ENCODE data around the gene TMEM109.
"Not testable (repeated sequence)": the region's sequence is repeated elsewhere in the genome, so short reads cannot be mapped to it uniquely, and the experiment has no call there.

TMEM109 gene

GRCh38 chr11:60906132-60906972, 7.6 kb upstream of the TMEM109 start, which contains the start of gene PRPF19:
PRPF19 (minus strand) TSS chr11:60906585; CDS start chr11:60906382, 203 bp downstream.
- TF ChIP-seq ELF4 (IDR thresholded peaks at IDR 0.05) (peak; percentile 52; the same call in 1 of the 2 replicates), HDGF (IDR thresholded peaks at IDR 0.05; ENCODE audit: borderline replicate concordance) (no peak), L3MBTL2 (conservative IDR thresholded peaks at IDR 0.05) (peak; percentile 32), ZNF384 (IDR thresholded peaks at IDR 0.05) (no peak), FOXK2 (IDR thresholded peaks at IDR 0.05) (no peak)
- POLR2A ChIA-PET: interaction anchor here (1.1 to 2.1 kb wide), 10 partner anchors 8 to 255 kb away, joined by 3 to 34 read pairs (median 4); partner anchors contain the start of genes TMEM109 and VPS37C
- peak; percentile 98 for DNase-seq (ENCODE audit: extremely low spot score)
- CTCF ChIA-PET: interaction anchor here (1.0 kb wide), 1 partner anchor 9 kb away, joined by 3 read pairs; no protein-coding TSS in a partner anchor

DNA sequence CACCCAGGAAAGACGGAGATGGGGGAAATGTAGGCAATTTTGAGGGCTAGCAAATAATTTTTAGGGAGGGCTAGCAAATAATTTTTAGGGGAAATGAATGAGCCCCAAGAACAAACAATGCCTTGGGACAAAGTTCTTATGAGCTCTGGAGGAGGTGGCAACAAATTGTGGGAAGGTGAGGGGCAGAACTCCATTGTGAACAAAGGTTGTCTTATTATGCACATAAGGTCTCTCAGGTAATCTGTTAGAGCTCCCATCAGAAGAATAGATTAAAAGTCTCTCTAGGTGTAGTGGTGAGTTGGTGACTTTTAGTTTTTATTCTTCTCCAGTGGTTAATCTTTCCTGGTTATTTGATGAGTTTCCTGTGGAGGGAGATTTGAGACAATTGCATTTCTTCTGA, 5.2 kb upstream of the TMEM109 start:
- CTCF ChIA-PET: no interaction called here
- POLR2A ChIA-PET: no interaction called here
- no peak for TF ChIP-seq FOXM1 (IDR thresholded peaks at IDR 0.05; ENCODE audit: borderline replicate concordance)
- no peak for TF ChIP-seq LEF1 (IDR thresholded peaks at IDR 0.05; ENCODE audit: borderline replicate concordance)
- no peak for TF ChIP-seq L3MBTL2 (conservative IDR thresholded peaks at IDR 0.05)
- no peak for TF ChIP-seq ELF4 (IDR thresholded peaks at IDR 0.05)
- DNase-seq (ENCODE audit: extremely low spot score): no peak

GRCh38 chr11:60909680-60910280, 4.2 kb upstream of the TMEM109 start:
- CTCF ChIA-PET; DNase-seq (ENCODE audit: extremely low spot score); POLR2A ChIA-PET: not testable (repeated sequence)

GRCh38 chr11:60910281-60910687, 3.7 kb upstream of the TMEM109 start:
- POLR2A ChIA-PET: no interaction called here
- DNase-seq (ENCODE audit: extremely low spot score): no peak
- CTCF ChIA-PET: interaction anchor here (1.1 kb wide), 1 partner anchor 11 kb away, joined by 3 read pairs; no protein-coding TSS in a partner anchor
- TF ChIP-seq CTBP1 (IDR thresholded peaks at IDR 0.05; ENCODE audit: borderline replicate concordance) (no peak), L3MBTL2 (conservative IDR thresholded peaks at IDR 0.05) (no peak), ZNF384 (IDR thresholded peaks at IDR 0.05) (no peak), HDGF (IDR thresholded peaks at IDR 0.05; ENCODE audit: borderline replicate concordance) (no peak)

DNA sequence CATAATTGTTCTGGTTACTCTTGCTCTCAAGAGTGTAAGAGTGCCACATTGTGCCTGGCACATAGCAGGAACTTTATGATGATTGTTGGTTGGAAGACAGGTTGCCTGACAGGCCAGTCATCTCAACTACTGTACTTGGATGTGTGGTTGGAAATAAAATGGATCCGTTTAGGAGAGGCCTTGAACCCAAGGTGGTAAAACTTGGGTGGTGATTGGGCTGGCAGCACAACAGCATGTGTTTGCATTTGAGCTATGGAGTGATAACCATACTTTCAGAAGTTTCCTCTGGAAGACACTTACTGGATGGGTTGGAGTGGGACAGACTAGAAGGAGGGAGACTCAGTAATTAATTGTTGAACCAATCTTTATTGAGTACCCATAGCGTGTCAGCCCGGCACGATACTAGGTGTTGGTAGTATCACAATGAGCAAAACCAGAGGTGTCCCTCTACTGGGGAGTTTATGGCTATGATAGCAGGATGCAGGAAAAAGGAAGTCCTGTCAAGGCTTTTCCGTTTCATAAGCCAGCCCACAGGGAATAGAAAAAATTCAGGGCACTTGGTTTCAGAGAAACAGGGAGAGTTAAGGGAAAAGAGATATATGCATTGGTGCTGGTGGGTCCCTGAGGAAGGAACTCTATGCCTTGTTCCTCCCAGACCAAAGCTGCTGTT, 3.1 kb upstream of the TMEM109 start:
- POLR2A ChIA-PET: no interaction called here
- DNase-seq (ENCODE audit: extremely low spot score): no peak
- no peak for TF ChIP-seq FOXK2 (IDR thresholded peaks at IDR 0.05)
- TF ChIP-seq L3MBTL2 (conservative IDR thresholded peaks at IDR 0.05): no peak
- TF ChIP-seq NFRKB (IDR thresholded peaks at IDR 0.05): no peak
- TF ChIP-seq SP1 (IDR thresholded peaks at IDR 0.05): no peak
- no peak for TF ChIP-seq ZNF384 (IDR thresholded peaks at IDR 0.05)
- TF ChIP-seq SUZ12 (IDR thresholded peaks at IDR 0.05): no peak
- TF ChIP-seq TARDBP (IDR thresholded peaks at IDR 0.05): no peak
- TF ChIP-seq FOXM1 (IDR thresholded peaks at IDR 0.05; ENCODE audit: borderline replicate concordance): no peak
- no peak for TF ChIP-seq LEF1 (IDR thresholded peaks at IDR 0.05; ENCODE audit: borderline replicate concordance)
- no peak for TF ChIP-seq ELF4 (IDR thresholded peaks at IDR 0.05)
- no peak for TF ChIP-seq BHLHE40 (IDR thresholded peaks at IDR 0.05; ENCODE audit: borderline replicate concordance)
- no peak for TF ChIP-seq CTBP1 (IDR thresholded peaks at IDR 0.05; ENCODE audit: borderline replicate concordance)
- TF ChIP-seq FOXA1 (IDR thresholded peaks at IDR 0.05): no peak
- TF ChIP-seq PKNOX1 (IDR thresholded peaks at IDR 0.05): no peak
- no peak for TF ChIP-seq ARNT (IDR thresholded peaks at IDR 0.05)
- TF ChIP-seq HDGF (IDR thresholded peaks at IDR 0.05; ENCODE audit: borderline replicate concordance): no peak
- CTCF ChIA-PET: interaction anchor here (1.1 kb wide), 1 partner anchor 11 kb away, joined by 3 read pairs; no protein-coding TSS in a partner anchor

DNA sequence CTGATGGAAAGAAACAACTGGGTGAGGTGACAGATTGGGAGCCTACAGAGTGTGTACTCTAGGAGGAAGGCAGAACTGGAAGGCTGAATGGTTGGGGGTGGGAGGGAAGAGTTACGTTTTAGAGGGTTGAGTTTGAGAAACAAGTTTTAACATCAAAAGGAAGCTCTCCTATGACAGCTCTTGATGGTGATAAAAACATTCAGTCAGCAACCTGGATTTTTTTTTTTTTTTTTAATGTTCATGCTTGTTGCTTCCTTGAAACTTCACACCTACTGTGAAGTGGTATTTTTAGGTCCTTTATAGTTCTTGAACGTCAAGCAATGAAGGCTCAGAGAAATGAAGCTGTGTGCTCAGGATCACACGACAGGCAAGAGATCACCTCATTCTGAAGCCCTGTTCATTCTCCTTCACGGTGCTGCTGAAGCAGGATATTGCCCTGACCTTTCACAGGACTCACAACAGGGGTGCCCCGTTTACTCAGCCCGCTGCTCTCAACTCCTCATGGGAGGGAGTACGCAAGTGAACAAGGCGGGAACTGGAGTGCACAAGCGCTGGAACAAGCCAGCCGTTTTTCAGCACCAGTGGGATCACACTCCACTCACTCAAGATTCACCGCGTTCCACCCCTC, 1.6 kb upstream of the TMEM109 start:
- no peak for DNase-seq (ENCODE audit: extremely low spot score)
- peak; percentile 76 for TF ChIP-seq L3MBTL2 (conservative IDR thresholded peaks at IDR 0.05)
- TF ChIP-seq TARDBP (IDR thresholded peaks at IDR 0.05): no peak
- ChIA-PET CTCF (interaction anchor here (0.6 to 1.0 kb wide), 4 partner anchors 11 to 257 kb away, joined by 3 to 13 read pairs (median 4); no protein-coding TSS in a partner anchor), POLR2A (interaction anchor here (2.1 to 3.7 kb wide), 2 partner anchors 7 to 421 kb away, joined by 6 to 34 read pairs; partner anchors contain the start of genes DDB1, PRPF19 and TKFC)

- CTCF ChIA-PET: interaction anchor here (1.0 to 1.5 kb wide), 2 partner anchors 14 to 81 kb away, joined by 3 to 7 read pairs; no protein-coding TSS in a partner anchor
- TF ChIP-seq PKNOX1 (IDR thresholded peaks at IDR 0.05) (no peak), L3MBTL2 (conservative IDR thresholded peaks at IDR 0.05) (0 out of 2 replicates have a peak, but pooled peaks have one; percentile 35)
- no peak for DNase-seq (ENCODE audit: extremely low spot score)
- POLR2A ChIA-PET: interaction anchor here (0.8 to 3.7 kb wide), 13 partner anchors 7 to 421 kb away, joined by 3 to 34 read pairs (median 4); partner anchors contain the start of genes DDB1, PRPF19, TKFC and TMEM132A
Observed at GRCh38 chr11:60912851-60913528, 968 bp upstream of the TMEM109 start.

Measured in HEK293T (cell line).